NCI-H187 (cell line): ENCODE data around the gene HPS5.
"Not testable (repeated sequence)": the region's sequence is repeated elsewhere in the genome, so short reads cannot be mapped to it uniquely, and the experiment has no call there.

Experiments used
- DNase-seq, 2 experiments: peaks; one replicate each; lab custom pipeline; 2025; lab: John Stamatoyannopoulos, UW

HPS5 gene

DNA sequence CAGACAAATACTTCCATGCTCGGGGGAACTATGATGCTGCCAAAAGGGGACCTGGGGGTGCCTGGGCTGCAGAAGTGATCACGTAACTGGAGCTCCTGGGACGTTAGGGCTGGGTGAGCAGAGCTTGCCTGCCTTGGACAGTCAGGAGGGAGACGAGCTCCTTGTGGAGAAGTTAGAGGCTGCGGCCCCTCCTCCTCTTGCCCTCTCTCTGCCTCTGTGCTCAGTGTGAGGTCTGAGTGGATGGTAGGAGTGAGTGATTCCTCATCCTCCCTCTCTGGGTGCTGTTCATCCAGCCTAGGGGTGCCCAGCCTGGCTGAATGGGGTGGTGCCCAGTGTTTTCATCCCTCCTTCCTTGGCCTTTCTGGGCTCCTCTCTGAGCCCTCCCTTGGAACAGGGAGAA lies 52.7 kb downstream of the HPS5 start:
- not testable (repeated sequence) for DNase-seq

DNA sequence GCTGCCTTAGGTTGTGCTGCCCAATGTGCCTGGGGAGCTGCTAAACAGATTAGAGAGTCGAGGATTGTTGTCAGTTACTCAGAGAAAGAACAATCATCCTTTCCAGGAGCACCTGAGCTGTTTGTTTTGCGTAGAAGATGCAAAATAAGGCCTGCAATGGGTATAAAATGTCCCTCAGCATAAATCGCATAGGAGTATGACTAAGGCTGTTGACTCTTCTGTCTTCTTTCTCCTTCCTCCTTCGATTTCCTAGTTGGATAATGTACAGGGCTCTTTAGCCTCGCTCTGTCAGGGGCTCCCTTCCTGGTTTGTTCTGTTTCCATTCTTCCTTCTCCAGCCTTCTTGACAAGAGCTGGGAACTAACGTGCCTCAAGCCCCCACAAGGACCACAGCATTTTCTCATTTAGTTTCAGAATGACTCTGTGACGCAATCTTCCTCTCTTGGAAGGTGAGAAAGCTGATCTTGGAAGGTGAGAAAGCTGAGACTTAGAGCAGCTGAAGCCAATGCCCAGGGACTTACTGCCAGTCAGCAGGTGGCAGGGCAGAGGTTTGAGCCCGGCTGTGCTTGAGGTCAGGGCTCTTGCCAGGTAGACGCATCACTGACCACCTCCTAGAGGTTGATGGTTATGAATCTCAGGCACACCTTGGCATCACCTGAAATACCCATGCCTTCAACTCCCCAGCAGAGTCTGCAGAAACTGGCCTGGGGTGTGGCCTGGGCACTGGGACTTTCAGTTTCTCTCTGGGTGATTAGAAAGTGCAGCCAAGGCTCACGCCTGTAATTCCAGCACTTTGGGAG lies 54.4 kb downstream of the HPS5 start:
- DNase-seq, result not testable (repeated sequence)

DNA sequence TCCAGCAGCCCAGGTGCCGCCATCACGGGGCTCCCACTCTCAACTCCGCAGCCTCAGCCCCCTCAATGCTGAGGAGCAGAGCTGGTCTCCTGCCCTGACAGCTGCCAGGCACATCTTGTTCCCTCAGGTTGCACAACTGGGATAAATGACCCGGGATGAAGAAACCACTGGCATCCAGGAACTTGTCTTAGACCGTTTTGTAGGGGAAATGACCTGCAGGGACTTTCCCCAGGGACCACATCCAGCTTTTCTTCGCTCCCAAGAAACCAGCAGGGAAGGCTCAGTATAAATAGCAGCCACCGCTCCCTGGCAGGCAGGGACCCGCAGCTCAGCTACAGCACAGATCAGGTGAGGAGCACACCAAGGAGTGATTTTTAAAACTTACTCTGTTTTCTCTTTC lies 56.0 kb downstream of the HPS5 start, which contains the start of gene SAA1:
Gene SAA1 (plus strand): TSS at position 316 of the 400 bp plus-strand sequence. CDS start 624 bp downstream, outside the sequence.
- DNase-seq, result no peak

DNA sequence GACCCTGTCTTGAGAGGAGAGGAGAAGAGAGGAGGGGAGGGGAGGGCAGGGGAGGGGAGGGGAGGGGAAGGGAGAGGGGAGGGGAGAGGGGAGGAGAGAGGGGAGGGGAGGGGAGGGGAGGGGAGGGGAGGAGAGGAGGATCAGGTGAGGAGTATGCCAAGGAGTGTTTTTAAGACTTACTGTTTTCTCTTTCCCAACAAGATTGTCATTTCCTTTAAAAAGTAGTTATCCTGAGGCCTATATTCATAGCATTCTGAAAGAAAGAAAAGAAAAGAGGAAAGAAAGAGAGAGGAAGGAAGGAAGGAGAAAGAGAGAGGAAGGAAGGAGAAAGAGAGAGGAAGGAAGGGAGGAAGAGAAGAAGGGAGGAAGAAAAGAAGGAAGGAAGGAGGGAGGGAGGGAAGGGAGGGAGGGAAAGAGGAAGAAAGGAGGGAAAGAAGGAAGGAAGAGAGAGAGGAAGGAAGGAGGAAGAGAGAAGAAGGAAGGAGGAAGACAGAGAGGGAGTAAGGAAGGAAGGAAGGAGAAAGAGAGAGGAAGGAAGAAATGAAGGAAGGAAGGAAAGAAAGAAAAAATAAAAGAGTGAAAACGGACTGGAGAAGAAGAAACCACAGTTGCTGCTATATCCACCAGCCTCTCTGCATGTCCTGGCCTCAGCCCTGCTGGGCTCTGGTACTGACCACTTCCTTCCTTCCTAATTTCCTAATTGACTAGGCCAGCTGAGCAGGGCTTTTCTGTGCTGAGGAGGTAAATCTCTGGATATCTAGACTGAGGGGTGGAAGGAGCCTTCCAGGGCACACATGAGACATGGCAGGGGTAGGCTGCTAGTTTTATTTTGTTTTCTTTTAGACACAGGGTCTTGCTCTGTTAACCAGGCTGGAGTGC lies 57.0 kb downstream of the HPS5 start:
- DNase-seq, result no peak

DNA sequence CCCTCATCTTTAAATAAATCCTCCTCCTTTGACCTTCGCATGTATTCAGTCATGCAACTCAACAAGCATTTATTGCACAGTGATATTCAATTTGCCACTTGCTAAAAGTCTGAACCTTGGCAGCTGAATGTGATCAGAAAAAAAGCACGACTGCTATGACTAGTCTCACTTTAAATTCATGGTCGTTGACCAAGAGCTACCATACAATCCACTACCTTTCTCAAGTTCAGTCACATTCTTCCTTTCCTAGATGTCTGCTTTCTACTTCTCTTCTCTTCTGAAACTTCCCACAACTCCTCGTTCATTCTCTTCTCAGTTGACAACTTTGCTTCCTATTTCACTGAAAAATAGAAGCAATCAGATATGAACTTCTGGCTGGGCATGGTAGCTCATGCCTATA lies 57.9 kb downstream of the HPS5 start:
- DNase-seq, result no peak

DNA sequence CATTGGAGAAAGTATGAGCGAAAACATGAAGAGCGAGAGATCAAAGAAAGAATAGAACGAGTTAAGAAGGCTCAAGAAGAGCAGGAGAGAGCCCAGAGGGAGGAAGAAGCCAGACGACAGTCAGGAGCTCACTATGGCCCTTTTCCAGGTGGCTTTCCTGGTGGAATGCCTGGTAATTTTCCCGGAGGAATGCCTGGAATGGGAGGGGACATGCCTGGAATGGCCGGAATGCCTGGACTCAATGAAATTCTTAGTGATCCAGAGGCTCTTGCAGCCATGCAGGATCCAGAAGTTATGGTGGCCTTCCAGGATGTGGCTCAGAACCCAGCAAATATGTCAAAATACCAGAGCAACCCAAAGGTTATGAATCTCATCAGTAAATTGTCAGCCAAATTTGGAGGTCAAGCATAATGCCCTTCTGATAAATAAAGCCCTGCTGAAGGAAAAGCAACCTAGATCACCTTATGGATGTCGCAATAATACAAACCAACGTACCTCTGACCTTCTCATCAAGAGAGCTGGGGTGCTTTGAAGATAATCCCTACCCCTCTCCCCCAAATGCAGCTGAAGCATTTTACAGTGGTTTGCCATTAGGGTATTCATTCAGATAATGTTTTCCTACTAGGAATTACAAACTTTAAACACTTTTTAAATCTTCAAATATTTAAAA lies 59.1 kb downstream of the HPS5 start:
- not testable (repeated sequence) for DNase-seq

DNA sequence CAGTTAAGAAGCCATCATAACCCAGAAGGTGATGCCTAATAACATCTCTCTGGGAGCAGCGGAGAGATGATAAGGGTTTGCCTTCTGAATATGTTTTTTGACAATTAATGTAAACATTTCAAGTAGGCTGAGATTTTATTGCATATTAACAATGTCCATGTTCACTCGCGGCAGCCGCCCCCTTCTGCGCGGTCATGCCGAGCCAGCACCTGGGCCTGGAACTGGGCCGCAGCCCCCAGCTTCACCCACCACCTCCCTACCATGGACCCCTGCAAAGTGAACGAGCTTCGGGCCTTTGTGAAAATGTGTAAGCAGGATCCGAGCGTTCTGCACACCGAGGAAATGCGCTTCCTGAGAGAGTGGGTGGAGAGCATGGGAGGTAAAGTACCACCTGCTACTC lies 60.2 kb downstream of the HPS5 start:
- DNase-seq, result no peak

DNA sequence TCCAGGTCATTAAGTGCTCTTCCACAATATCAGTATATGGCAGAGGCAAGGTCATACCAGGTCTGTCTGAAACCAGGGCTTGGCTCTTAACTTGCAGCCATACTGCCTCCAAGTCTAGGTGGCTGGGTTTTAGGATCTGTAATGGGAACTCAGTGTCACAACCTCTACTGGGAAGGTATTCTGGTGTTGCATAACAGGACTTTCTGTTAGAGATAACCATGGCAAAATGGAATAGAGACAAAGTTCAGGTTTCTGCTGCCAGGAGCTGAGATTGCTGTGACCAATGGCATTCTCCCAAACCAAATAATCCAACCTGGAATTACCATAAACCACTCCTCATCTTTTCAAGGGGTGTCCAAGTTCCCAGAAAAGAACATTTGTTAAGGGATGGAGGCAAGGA lies 62.7 kb downstream of the HPS5 start:
- peak in 1 of 2 experiments; percentile 13 for DNase-seq

DNA sequence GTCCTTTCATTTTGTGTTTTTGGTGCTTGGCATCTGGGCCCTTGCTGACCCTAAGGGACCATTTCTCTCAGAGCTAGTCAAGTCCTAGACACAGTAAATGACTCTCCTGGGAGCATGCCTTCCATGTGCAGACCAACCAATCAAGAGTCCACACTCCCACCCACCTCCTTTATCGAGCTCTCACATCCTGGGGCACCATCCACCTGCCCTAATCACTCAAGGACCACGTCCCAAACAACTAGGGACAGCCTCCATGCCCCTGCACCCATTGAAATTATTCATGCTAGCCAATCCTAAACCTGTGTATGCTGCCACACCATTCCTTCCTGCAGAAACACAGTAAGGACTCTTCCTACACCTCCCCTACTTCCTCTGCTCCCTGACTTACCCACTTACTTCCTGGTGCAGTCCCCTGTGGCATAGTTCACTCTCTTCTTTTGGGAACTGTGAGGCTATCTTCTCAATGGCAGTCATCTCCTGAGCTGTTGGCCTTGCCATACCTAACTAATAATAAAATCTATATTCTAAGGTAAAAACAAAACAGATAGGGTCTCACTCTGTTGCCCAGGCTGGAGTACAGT lies 67.1 kb downstream of the HPS5 start:
- DNase-seq, result no peak

DNA sequence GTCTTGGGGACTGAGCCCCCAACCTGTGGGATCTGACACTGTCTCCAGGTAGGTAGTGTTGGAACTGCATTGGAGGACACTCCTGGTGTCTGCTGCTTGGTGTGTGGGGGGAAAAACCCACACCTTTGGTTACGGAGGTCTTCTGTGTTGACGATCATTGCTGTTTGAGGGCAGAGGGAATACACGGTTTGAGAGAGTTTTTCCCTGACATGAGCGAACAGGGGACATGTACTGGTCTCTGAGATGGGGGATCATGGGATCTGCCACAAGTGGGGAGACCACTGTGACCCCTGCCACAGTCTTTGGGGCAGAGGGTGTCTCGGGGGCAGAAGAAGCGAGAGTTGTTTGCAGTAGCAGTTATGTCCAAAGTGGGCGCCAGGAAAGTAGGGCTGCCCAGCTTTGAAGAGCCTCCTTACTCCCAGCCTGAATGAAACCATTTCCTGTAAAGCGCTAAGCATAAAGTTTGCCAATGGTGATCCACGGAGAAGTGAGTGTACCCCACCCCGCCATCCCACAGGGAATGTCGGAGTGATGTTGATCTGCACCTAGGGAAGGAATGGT lies 68.1 kb downstream of the HPS5 start:
- DNase-seq, result no peak

DNA sequence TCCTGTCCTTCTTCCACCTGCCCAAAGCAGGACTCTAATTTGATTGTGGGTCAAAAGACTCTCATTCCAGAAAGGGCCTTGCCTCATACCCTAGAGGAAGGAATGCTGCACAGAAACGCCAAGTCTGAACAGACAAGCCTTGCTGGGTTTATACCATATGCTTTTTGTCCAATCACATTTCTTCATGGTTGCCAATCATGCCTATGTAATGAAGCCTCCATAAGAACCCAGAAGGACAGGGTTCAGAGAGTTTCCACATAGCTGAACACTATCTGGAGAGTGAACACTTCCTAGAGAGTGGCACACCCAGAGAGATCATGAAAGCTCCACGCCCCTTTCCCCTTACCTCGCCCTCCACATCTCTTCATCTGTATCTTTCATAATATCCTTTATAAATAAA lies 68.7 kb downstream of the HPS5 start:
- no peak for DNase-seq

DNA sequence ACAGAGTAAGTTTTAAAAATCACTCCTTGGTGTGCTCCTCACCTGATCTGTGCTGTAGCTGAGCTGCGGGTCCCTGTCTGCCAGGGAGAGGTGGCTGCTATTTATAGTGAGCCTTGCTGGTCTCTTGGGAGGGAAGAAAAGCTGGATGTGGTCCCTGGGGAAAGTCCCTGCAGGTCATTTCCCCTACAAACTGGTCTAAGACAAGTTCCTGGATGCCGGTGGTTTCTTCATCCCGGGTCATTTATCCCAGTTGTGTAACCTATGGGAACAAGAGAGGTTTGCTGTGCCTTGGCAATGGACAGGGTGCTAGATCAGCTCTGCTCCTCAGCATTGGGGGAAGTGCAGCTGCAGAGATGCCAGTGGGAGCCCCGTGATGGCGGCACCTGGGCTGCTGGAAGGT lies 73.4 kb downstream of the HPS5 start, which contains the start of gene SAA2:
Gene SAA2 (minus strand): TSS at position 108 of the 400 bp plus-strand sequence. CDS start 657 bp downstream, outside the sequence.
- DNase-seq, result no peak

DNA sequence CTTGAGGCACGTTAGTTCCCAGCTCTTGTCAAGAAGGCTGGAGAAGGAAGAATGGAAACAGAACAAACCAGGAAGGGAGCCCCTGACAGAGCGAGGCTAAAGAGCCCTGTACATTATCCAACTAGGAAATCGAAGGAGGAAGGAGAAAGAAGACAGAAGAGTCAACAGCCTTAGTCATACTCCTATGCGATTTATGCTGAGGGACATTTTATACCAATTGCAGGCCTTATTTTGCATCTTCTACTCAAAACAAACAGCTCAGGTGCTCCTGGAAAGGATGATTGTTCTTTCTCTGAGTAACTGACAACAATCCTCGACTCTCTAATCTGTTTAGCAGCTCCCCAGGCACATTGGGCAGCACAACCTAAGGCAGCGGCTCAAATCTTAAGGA lies 74.8 kb downstream of the HPS5 start:
- DNase-seq, result not testable (repeated sequence)

DNA sequence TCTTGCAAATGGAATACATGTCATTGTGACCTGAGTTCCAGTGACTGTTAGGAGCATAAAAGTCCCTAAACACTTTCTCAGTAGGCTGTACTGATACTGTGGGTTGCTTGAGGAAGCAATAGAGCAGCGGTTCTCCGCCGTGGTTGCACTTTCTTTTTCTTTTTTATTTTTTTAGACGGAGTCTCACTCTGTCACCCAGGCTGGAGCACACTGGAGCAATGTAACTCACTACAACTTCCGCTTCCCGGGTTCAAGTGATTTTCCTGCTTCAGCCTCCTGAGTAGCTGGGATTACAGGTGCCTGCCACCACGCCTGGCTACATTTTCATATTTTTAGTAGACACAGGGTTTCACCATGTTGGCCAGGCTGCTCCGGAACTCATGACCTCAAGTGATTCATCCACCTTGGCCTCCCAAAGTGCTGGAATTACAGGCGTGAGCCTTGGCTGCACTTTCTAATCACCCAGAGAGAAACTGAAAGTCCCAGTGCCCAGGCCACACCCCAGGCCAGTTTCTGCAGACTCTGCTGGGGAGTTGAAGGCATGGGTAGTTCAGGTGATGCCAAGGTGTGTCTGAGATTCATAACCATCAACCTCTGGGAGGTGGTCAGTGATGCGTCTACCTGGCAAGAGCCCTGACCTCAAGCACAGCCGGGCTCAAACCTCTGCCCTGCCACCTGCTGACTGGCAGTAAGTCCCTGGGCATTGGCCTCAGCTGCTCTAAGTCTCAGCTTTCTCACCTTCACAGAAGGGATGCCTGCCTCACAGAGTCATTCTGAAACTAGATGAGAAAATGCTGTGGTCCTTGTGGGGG lies 75.4 kb downstream of the HPS5 start:
- not testable (repeated sequence) for DNase-seq

DNA sequence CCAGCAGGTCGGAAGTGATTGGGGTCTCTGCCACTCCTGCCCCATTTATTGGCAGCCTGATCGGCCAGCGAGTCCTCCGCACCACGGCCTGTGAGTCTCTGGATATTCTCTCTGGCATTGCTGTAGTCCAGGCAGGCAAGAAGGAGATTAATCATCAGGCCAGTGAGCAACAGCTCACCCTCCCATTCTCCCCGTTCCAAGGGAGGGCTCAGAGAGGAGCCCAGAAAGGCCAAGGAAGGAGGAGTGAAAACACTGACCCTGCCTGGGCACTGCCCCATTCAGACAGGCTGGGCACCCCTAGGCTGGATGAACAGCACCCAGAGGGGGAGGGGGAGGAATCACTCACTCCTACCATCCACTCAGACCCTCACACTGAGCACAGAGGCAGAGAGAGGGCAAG lies 76.5 kb downstream of the HPS5 start:
- DNase-seq, result no peak

DNA sequence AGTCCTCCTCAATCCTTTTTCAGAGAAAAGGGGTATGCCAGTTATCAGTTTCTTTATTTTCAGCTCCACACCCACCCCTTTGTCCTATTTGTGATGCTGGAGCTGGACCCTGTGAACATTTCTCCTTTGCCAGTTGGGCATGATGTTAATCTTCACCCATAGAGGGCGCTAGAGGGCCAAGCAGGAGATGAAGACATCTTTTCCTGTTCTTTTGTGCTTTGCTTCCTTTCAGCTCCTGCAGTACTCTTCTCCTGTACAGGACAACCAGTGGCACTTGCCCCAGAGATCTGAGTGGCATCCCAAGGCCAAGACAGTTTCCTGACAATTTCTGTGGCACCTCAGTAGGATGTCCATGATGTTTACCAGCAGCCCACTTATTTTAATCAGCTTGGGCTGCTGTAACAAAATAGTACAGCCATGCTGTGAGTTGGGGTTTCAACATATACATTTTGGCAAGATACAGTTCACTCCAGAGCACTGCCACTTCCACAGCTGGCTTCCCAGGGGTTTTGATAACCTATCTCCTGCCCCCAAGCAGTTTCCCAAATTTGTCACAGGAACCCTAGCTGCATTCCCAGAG lies 78.1 kb downstream of the HPS5 start:
- peak in 1 of 2 experiments; percentile 71 for DNase-seq

DNA sequence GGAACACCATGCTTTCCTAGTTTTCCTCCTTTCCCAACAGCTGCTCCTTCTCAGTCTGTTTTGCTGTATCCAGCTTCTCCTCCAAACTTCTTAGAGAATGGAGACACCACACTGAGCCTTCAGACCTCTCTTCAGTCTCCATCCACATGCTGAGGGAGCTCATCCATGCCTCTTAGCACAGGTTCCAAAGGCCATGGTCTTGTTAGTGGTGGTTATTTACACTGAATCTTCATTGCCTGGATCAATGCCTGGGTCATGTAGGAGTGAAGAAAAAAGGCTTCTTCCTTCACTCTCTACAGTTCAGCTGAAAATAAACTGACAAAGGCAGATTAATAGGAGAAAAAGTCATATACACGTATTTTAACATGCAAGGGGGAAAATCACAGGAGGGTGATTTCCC lies 82.3 kb downstream of the HPS5 start:
- no peak for DNase-seq

DNA sequence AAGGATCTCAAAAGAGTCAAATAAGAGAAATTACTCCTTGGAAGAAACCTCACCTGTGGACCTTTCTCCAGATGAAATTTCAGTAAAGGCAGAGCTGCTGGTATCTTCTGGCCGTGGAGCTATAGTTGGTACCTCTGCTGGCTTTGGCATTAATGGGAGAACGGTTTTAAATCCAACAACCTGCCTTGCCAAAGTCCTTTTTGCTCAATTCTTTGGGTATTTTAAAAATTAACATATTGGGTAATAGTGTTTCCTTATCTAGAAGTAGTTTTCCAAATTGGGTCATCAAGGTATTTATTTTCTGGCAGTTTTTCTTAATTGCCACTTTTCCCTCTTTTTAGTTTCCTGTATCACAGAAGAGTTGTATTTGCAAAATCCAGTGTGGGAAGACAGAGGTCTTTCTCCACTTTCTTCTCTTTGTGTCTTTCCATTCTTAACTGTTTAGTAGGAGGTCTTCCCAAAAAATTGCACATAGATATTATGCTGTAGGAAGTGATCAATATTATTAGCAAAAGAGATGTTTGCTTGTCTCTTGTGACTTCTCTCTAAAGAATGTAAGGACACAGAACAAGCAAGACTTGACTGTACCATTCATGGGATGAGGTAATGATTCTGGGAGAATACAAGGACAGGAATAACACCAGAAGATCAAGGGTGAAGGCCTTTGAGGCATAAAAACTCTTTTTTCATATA lies 85.1 kb downstream of the HPS5 start, which contains the start of gene SAA4:
Gene SAA4 (minus strand): TSS at position 139 of the 693 bp plus-strand sequence. CDS start 876 bp downstream, outside the sequence.
- DNase-seq, result no peak
